HCT116 (cell line): ENCODE data around the gene HRH3. TPM values are rescaled to one million over a fixed set of nuclear protein-coding genes. Genes with fewer than 3 reads are reported as not detected.

Experiments used
- ATAC-seq: fragments of 200-7000 bp; cut with Tn5 transposase; 2 replicates; pipeline ENCODE4 v1.9.1; 2020; ENCODE audit warnings: mild to moderate bottlenecking, moderate library complexity
- BruUV-seq: library from RNA; stranded (reverse); fragments of 400-500 nt; replicated peaks from 2 replicates; lab custom pipeline; 2021; lab: Mats Ljungman, UMichigan
- CTCF ChIA-PET: fragments of 300-600 bp; sonication (Branson Sonifier 250); formaldehyde crosslinking; loops from one replicate; lab custom pipeline; 2021; ENCODE audit warnings: antibody characterized with exemption; lab: Charles Lee
- POLR2A ChIA-PET: fragments of 300-600, 350-600 bp; sonication (Branson Sonifier 250); formaldehyde crosslinking; loops from one replicate; lab custom pipeline; 2021; ENCODE audit warnings: antibody characterized with exemption; lab: Charles Lee
- RAD21 ChIA-PET, 2 experiments: fragments of 300-600 bp; sonication (Branson Sonifier 250); formaldehyde crosslinking; loops; one replicate each; lab custom pipeline; 2023; ENCODE audit warnings: low total read pairs in 2 of 2; ENCODE audit not compliant: uncharacterized antibody in 2 of 2, unreplicated experiment in 2 of 2, low non-redundant PET in 1 of 2; lab: Charles Lee
- DNase-seq: peaks from one replicate; pipeline ENCODE4 v3.0.0-alpha.2; 2010; ENCODE audit warnings: low read depth, low spot score
- H2AFZ ChIP-seq: fragments of 200-600 bp; shearing (Covaris generic), sonication (generic); 2 replicates; pipeline ENCODE4 v1.6.1; 2017; ENCODE audit warnings: low read depth, mixed run types, mixed read lengths, antibody characterized with exemption, low read length; ENCODE audit not compliant: poor library complexity, severe bottlenecking
- H3K27ac ChIP-seq: 2 replicates; pipeline ENCODE4 v1.5.1; 2012; ENCODE audit warnings: low read depth, low read length
- H3K27me3 ChIP-seq: fragments of 200-600 bp; sonication (generic); 2 replicates; pipeline ENCODE4 v1.6.1; 2016; ENCODE audit warnings: mixed run types, low read length, mixed read lengths; ENCODE audit not compliant: insufficient read depth
- H3K36me3 ChIP-seq, 2 experiments: fragments of 200-500 bp in 1 of 2; fragments of 200-600 bp in 1 of 2; sonication (Bioruptor generic) in 1 of 2; sonication (generic) in 1 of 2; 2 replicates each; pipeline versions ENCODE4 v1.5.1 to v1.6.1; 2014 to 2016; ENCODE audit warnings: low read length in 2 of 2, inconsistent platforms in 1 of 2, mixed read lengths in 1 of 2, mixed run types in 1 of 2; ENCODE audit not compliant: insufficient read depth in 2 of 2, control insufficient read depth in 1 of 2
- H3K4me1 ChIP-seq, 2 experiments: fragments of 200-600 bp in 1 of 2; sonication (generic) in 1 of 2; 2 replicates each; pipeline versions ENCODE4 v1.5.1 to v1.6.1; 2012 to 2017; ENCODE audit warnings: low read length in 2 of 2, inconsistent platforms in 1 of 2, mild to moderate bottlenecking in 1 of 2, mixed read lengths in 1 of 2, mixed run types in 1 of 2, moderate library complexity in 1 of 2; ENCODE audit not compliant: insufficient read depth in 2 of 2, control insufficient read depth in 1 of 2
- H3K4me2 ChIP-seq: fragments of 200-600 bp; sonication (generic); 2 replicates; pipeline ENCODE4 v1.6.1; 2017; ENCODE audit warnings: mixed run types, low read length, mixed read lengths
- H3K4me3 ChIP-seq, 2 experiments: fragments of 200-600 bp in 1 of 2; sonication (generic) in 1 of 2; replicated peaks in 1 of 2; 2 replicates each; pipeline ENCODE4 v1.5.1; 2011 to 2016; ENCODE audit warnings: low read length in 2 of 2, control low read depth in 1 of 2, low read depth in 1 of 2, mild to moderate bottlenecking in 1 of 2, mixed read lengths in 1 of 2, mixed run types in 1 of 2
- H3K79me2 ChIP-seq: fragments of 200-600 bp; sonication (generic); 2 replicates; pipeline ENCODE4 v1.6.1; 2017; ENCODE audit warnings: mild to moderate bottlenecking, mixed run types, low read length, moderate library complexity, mixed read lengths; ENCODE audit not compliant: insufficient read depth
- H3K9ac ChIP-seq: fragments of 200-600 bp; sonication (generic); 2 replicates; pipeline ENCODE4 v1.6.1; 2016; ENCODE audit warnings: low read length, mixed read lengths
- H3K9me2 ChIP-seq: fragments of 200-600 bp; sonication (generic), shearing (Covaris generic); 2 replicates; pipeline ENCODE4 v1.6.1; 2017; ENCODE audit warnings: mixed run types, mild to moderate bottlenecking, moderate library complexity; ENCODE audit not compliant: insufficient read depth
- H3K9me3 ChIP-seq, 2 experiments: fragments of 200-500 bp in 1 of 2; fragments of 200-600 bp in 1 of 2; sonication (Bioruptor generic) in 1 of 2; sonication (generic) in 1 of 2; 2 replicates each; pipeline ENCODE4 v1.6.1; 2014 to 2017; ENCODE audit warnings: low read length in 2 of 2, mixed read lengths in 2 of 2, inconsistent platforms in 1 of 2, low read depth in 1 of 2, mild to moderate bottlenecking in 1 of 2, mixed run types in 1 of 2, moderate library complexity in 1 of 2; ENCODE audit not compliant: control insufficient read depth in 1 of 2, insufficient read depth in 1 of 2
- H4K20me1 ChIP-seq: fragments of 200-600 bp; sonication (generic), shearing (Covaris generic); 2 replicates; pipeline ENCODE4 v1.6.1; 2017; ENCODE audit warnings: mixed run types, mild to moderate bottlenecking, moderate library complexity; ENCODE audit not compliant: insufficient read depth
- ATF3 ChIP-seq: IDR thresholded peaks from 2 replicates; pipeline ENCODE4 v1.6.1; 2012
- CBX3 ChIP-seq: IDR thresholded peaks from 2 replicates; pipeline ENCODE4 v1.6.1; 2012; ENCODE audit warnings: low read depth
- CEBPB ChIP-seq: IDR thresholded peaks from 2 replicates; pipeline ENCODE4 v1.6.1; 2012; ENCODE audit warnings: low read depth
- EGR1 ChIP-seq: IDR thresholded peaks from 2 replicates; pipeline ENCODE4 v1.6.1; 2012; ENCODE audit warnings: low read depth
- ELF1 ChIP-seq: IDR thresholded peaks from 2 replicates; pipeline ENCODE4 v1.6.1; 2012; ENCODE audit warnings: low read depth, borderline replicate concordance
- EZH2 ChIP-seq: fragments of 200-600 bp; sonication (generic); IDR thresholded peaks from 2 replicates; pipeline ENCODE4 v1.6.1; 2017; ENCODE audit warnings: antibody characterized with exemption, mixed run types
- EZH2phosphoT487 ChIP-seq: fragments of 200-600 bp; IDR thresholded peaks from 2 replicates; pipeline ENCODE4 v1.6.1; 2018; ENCODE audit warnings: antibody characterized with exemption, borderline replicate concordance
- JUND ChIP-seq: IDR thresholded peaks from 2 replicates; pipeline ENCODE4 v1.6.1; 2012
- MAX ChIP-seq: IDR thresholded peaks from 2 replicates; pipeline ENCODE4 v1.6.1; 2012
- POLR2A ChIP-seq: IDR thresholded peaks from 2 replicates; pipeline ENCODE4 v1.7.0; 2011; ENCODE audit warnings: borderline replicate concordance; ENCODE audit not compliant: insufficient read depth, insufficient read length; ENCODE audit errors: extremely low read depth
- POLR2AphosphoS5 ChIP-seq: IDR thresholded peaks from 2 replicates; pipeline ENCODE4 v1.6.1; 2011; ENCODE audit warnings: mild to moderate bottlenecking, low read depth, low read length, moderate library complexity
- REST ChIP-seq: IDR thresholded peaks from 2 replicates; pipeline ENCODE4 v1.6.1; 2012; ENCODE audit warnings: low read depth
- SIN3A ChIP-seq: IDR thresholded peaks from 2 replicates; pipeline ENCODE4 v1.6.1; 2012; ENCODE audit warnings: low read depth
- SRF ChIP-seq: IDR thresholded peaks from 2 replicates; pipeline ENCODE4 v1.6.1; 2012; ENCODE audit warnings: low read depth
- YY1 ChIP-seq: IDR thresholded peaks from 2 replicates; pipeline ENCODE4 v1.6.1; 2011; ENCODE audit warnings: low read length, low read depth, moderate library complexity, mild to moderate bottlenecking; ENCODE audit not compliant: insufficient replicate concordance; ENCODE audit errors: extremely low read depth
- ZFX ChIP-seq: fragments of 450-650 bp; IDR thresholded peaks from 2 replicates; pipeline ENCODE4 v1.6.1; 2017
- intact Hi-C: fragments of 100-400 bp; cut with micrococcal nuclease; formaldehyde crosslinking; loops from 2 replicates; pipeline ENCODE4 v1.10.0; 2022
- total RNA-seq: library from RNA; stranded (reverse); gene quantifications from one replicate; pipeline ENCODE4 v1.2.1, GENCODE V29; 2021; ENCODE audit not compliant: unreplicated experiment

Gene HRH3
- total RNA-seq, 1 experiment from 2014 or later, result not detected

- Histone ChIP-seq H3K4me2 (no peak overlapping the region), H2AFZ (no peak overlapping the region), H3K27ac (no peak overlapping the region), H4K20me1 (no peaks in the 10 kb centered on the region), H3K9me2 (no peaks in the 10 kb centered on the region), H3K9ac (no peak overlapping the region), H3K36me3 (no peaks in the 10 kb centered on the region), H3K4me3 (no peak overlapping the region), H3K79me2 (peaks cover 25% of the 10 kb centered on the region; the same call in 1 of the 2 replicates), H3K9me3 (no peaks in the 10 kb centered on the region), H3K27me3 (no peaks in the 10 kb centered on the region), H3K4me1 (peaks cover 3 to 7% of the 10 kb centered on the region in 2 experiments; a peak in 2 of 4 replicates)
- intact Hi-C loops, result no loop called here
- no peak for TF ChIP-seq POLR2A
- TF ChIP-seq POLR2AphosphoS5, result no peak
- no peak for TF ChIP-seq ATF3
- TF ChIP-seq CEBPB, result no peak
- no peak for TF ChIP-seq YY1
- TF ChIP-seq EGR1, result no peak
- TF ChIP-seq ZFX, result no peak
- TF ChIP-seq CBX3, result no peak
- TF ChIP-seq SRF, result no peak
- TF ChIP-seq EZH2phosphoT487, result no peak
- no peak for TF ChIP-seq SIN3A
- TF ChIP-seq MAX, result no peak
- no peak for TF ChIP-seq EZH2
- no peak for TF ChIP-seq JUND
- no peak for TF ChIP-seq REST
- no peak for TF ChIP-seq ELF1
- BruUV-seq, result no TSS peak
- ATAC-seq (no peak), DNase-seq (no peak)
- ChIA-PET CTCF (no interaction called here), POLR2A (no interaction called here), RAD21 (no interaction called here)
Measured at GRCh38 chr20:62248890-62249560, 28.9 kb upstream of the HRH3 start.
